Measurements from ENCODE around the gene SUGCT. TPM values are rescaled to one million over a fixed set of nuclear protein-coding genes. Genes with fewer than 3 reads are reported as not detected.

Gene SUGCT
- total RNA-seq, 6 donors from 2014 or later: 1.4 to 3.1 (median 1.7) TPM; not detected in 1

GRCh38 chr7:40570223-40570622, 435.4 kb downstream of the SUGCT start:
- no peak overlapping the region for H3K4me3 ChIP-seq
- no peak for TF ChIP-seq EP300 (IDR thresholded peaks at IDR 0.05)
- TF ChIP-seq POLR2AphosphoS5 (IDR thresholded peaks at IDR 0.05): no peak
- no peak for TF ChIP-seq POLR2A (IDR thresholded peaks at IDR 0.05)
- TF ChIP-seq CTCF (IDR thresholded peaks at IDR 0.05): no peak
- no peaks in the 10 kb centered on the region for H3K9me3 ChIP-seq
- WGBS, 2 donors: 26 to 63% methylated on average over 1 of the region's 1 CpG
- no peaks in the 10 kb centered on the region for H3K36me3 ChIP-seq
- H3K4me1 ChIP-seq: no peaks in the 10 kb centered on the region
- no peaks in the 10 kb centered on the region for H3K27me3 ChIP-seq
- ATAC-seq (ENCODE audit: low FRiP score in 2 of 2): no peak
- no peak for DNase-seq
- no peak overlapping the region for H3K27ac ChIP-seq

GRCh38 chr7:40571796-40572195, 437.0 kb downstream of the SUGCT start:
- WGBS, 2 donors: 51% methylated on average over 5 of the region's 5 CpGs
- H3K9me3 ChIP-seq: no peaks in the 10 kb centered on the region
- no peak overlapping the region for H3K27ac ChIP-seq
- TF ChIP-seq CTCF (IDR thresholded peaks at IDR 0.05): no peak
- TF ChIP-seq POLR2AphosphoS5 (IDR thresholded peaks at IDR 0.05): no peak
- no peaks in the 10 kb centered on the region for H3K27me3 ChIP-seq
- no peak for DNase-seq
- H3K4me3 ChIP-seq: no peak overlapping the region
- no peaks in the 10 kb centered on the region for H3K4me1 ChIP-seq
- no peaks in the 10 kb centered on the region for H3K36me3 ChIP-seq
- no peak for ATAC-seq (ENCODE audit: low FRiP score in 2 of 2)

- WGBS, 2 donors: 59 to 66% methylated on average over 8 of the region's 8 CpGs
- Histone ChIP-seq H3K27me3 (no peaks in the 10 kb centered on the region), H3K4me1 (no peaks in the 10 kb centered on the region), H3K27ac (no peak overlapping the region), H3K4me3 (no peak overlapping the region), H3K9me3 (no peaks in the 10 kb centered on the region), H3K36me3 (no peaks in the 10 kb centered on the region)
- ATAC-seq (ENCODE audit: low FRiP score in 2 of 2): no peak
- no peak for TF ChIP-seq POLR2AphosphoS5 (IDR thresholded peaks at IDR 0.05)
- no peak for TF ChIP-seq CTCF (IDR thresholded peaks at IDR 0.05)
- TF ChIP-seq EP300 (IDR thresholded peaks at IDR 0.05): no peak
- no peak for TF ChIP-seq POLR2A (IDR thresholded peaks at IDR 0.05)
- DNase-seq: no peak
Observed at GRCh38 chr7:40572810-40573465, 438.1 kb downstream of the SUGCT start.

- H3K27me3 ChIP-seq: no peaks in the 10 kb centered on the region
- no peak for TF ChIP-seq CTCF (IDR thresholded peaks at IDR 0.05)
- no peak for TF ChIP-seq POLR2AphosphoS5 (IDR thresholded peaks at IDR 0.05)
- no peak for TF ChIP-seq POLR2A (IDR thresholded peaks at IDR 0.05)
- no peak for TF ChIP-seq EP300 (IDR thresholded peaks at IDR 0.05)
- H3K27ac ChIP-seq: no peak overlapping the region
- WGBS, 2 donors: 47 to 52% methylated on average over 5 of the region's 5 CpGs
- DNase-seq (no peak), ATAC-seq (ENCODE audit: low FRiP score in 2 of 2) (no peak)
- no peak overlapping the region for H3K4me3 ChIP-seq
- no peaks in the 10 kb centered on the region for H3K9me3 ChIP-seq
- H3K4me1 ChIP-seq: no peaks in the 10 kb centered on the region
- no peaks in the 10 kb centered on the region for H3K36me3 ChIP-seq
Observed at GRCh38 chr7:40579401-40579800, 444.6 kb downstream of the SUGCT start.

- H3K4me3 ChIP-seq: no peak overlapping the region
- no peaks in the 10 kb centered on the region for H3K27me3 ChIP-seq
- TF ChIP-seq CTCF (IDR thresholded peaks at IDR 0.05) (no peak), POLR2AphosphoS5 (IDR thresholded peaks at IDR 0.05) (no peak), EP300 (IDR thresholded peaks at IDR 0.05) (no peak), POLR2A (IDR thresholded peaks at IDR 0.05) (no peak)
- H3K27ac ChIP-seq: no peak overlapping the region
- ATAC-seq (ENCODE audit: low FRiP score in 2 of 2) (no peak), DNase-seq (no peak)
- WGBS, 2 donors: 84 to 90% methylated on average over 4 of the region's 4 CpGs
- H3K9me3 ChIP-seq: no peaks in the 10 kb centered on the region
- no peaks in the 10 kb centered on the region for H3K36me3 ChIP-seq
- H3K4me1 ChIP-seq: no peaks in the 10 kb centered on the region
Observed at GRCh38 chr7:40580776-40581175, 446.0 kb downstream of the SUGCT start.
